Body of pancreas (tissue), 4 donors: ENCODE results near the gene MYO6. TPM values are rescaled to one million over a fixed set of nuclear protein-coding genes. Genes with fewer than 3 reads are reported as not detected.

Source experiments
- ATAC-seq: fragments of 150-250 bp; one replicate; pipeline ENCODE4 v1.9.1; 2016
- DNase-seq, 4 donors: peaks; one replicate each; pipeline ENCODE4 v3.0.0-alpha.2; 2019
- H3K27ac ChIP-seq, 4 donors: fragments of 200-600 bp; sonication (generic); 1 replicate in 3 of 4; 2 replicates in 1 of 4; pipeline versions ENCODE4 v1.5.1 to v1.6.1; 2016 to 2019; ENCODE audit warnings: mild to moderate bottlenecking in 1 of 4, mixed read lengths in 1 of 4, moderate library complexity in 1 of 4
- H3K27me3 ChIP-seq, 2 donors: fragments of 200-600 bp; sonication (generic); one replicate each; pipeline ENCODE4 v1.6.0; 2016; ENCODE audit warnings: mild to moderate bottlenecking in 1 of 2
- H3K36me3 ChIP-seq, 2 donors: fragments of 200-600 bp; sonication (generic); replicated peaks in 1 of 2; 2 replicates each; pipeline ENCODE4 v1.5.1; 2016; ENCODE audit warnings: low read depth in 2 of 2; ENCODE audit not compliant: insufficient read depth in 1 of 2
- H3K4me1 ChIP-seq: fragments of 200-600 bp; sonication (generic); one replicate; pipeline ENCODE4 v1.6.0; 2016
- H3K4me3 ChIP-seq, 2 donors: fragments of 200-600 bp; sonication (generic); 1 replicate in 1 of 2; 2 replicates in 1 of 2; pipeline ENCODE4 v1.5.1; 2016 to 2019
- H3K9me3 ChIP-seq, 3 donors: fragments of 200-600 bp; sonication (generic); 1 replicate in 2 of 3; 2 replicates in 1 of 3; pipeline ENCODE4 v1.5.1; 2016
- POLR2A ChIP-seq, 3 donors: fragments of 450-650 bp; IDR thresholded peaks; one replicate each; pipeline ENCODE4 v1.6.1; 2016; ENCODE audit warnings: antibody characterized with exemption in 3 of 3, mild to moderate bottlenecking in 2 of 3
- WGBS, 2 donors: methylation state at CpG; one replicate each; pipeline ENCODE4 v1.1.5; 2017; 5-methylcytosine and 5-hydroxymethylcytosine counted together
- intact Hi-C: fragments of 100-400 bp; cut with DNase I; formaldehyde crosslinking; loops from one replicate; pipeline ENCODE4 v1.15.1; 2023
- total RNA-seq, 2 donors: library from RNA; depleted of rRNA; stranded (reverse); fragments of >200 nt; gene quantifications; one replicate each; pipeline ENCODE4 v1.1.0, GENCODE V29; 2016
- TF ChIP-seq, protein P1 (sequence below), 7 experiments: fragments of 450-650 bp in 4 of 7; fragments of 200-600 bp in 3 of 7; sonication (generic) in 3 of 7; IDR thresholded peaks; one replicate each; pipeline ENCODE4 v1.5.1; 2016 to 2019; ENCODE audit warnings: antibody characterized with exemption in 7 of 7

The MYO6 gene
- total RNA-seq, 2 donors from 2014 or later, result 21.0 to 29.7 TPM

DNA sequence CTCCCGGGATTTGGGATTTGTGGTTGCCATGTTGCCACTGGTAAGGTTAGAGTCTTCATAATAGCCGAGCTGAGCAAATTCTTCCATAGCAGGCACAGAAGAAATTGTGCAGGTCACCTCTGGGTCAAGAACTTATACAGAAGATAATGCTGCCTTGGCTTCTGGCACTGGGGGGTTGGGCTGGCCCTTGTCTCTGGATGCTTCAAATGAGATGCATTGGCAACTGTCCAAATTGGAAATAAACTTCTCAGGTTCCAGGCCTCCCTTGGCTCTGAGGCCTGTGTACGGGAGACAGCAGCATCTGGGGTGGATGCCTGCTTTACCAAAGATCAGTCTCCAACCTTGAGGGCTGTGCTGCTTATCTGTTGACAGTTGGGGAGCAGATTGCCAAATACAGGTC, 26.2 kb downstream of the MYO6 start:
- WGBS, 2 donors, result 83 to 85% methylated on average over 3 of the region's 3 CpGs

DNA sequence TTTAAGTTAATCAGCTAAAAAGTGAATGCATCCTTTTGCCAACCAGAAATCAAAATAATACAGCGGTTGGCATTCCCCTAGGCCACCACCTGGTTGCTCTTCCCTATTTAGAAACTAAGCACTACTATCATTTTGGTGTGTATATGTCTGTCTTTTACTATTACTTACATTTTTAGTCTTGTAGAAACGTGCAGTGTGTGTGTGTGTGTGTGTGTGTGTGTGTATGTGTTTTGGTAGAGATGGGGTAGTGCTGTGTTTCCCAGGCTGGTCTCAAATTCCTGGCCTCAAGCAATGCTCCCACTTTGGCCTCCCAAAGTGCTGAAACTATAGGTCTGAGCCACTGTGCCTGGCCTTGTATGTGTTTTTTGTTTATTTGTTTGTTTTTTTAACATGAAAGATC, 27.4 kb downstream of the MYO6 start:
- Histone ChIP-seq H3K9me3 (no peaks in the 10 kb centered on the region), H3K4me3 (no peak overlapping the region), H3K27me3 (no peaks in the 10 kb centered on the region), H3K4me1 (peaks cover 6% of the 10 kb centered on the region), H3K27ac (no peak overlapping the region), H3K36me3 (no peaks in the 10 kb centered on the region)
- DNase-seq (no peak), ATAC-seq (no peak)
- TF ChIP-seq POLR2A (IDR thresholded peaks at IDR 0.05), result no peak
- TF ChIP-seq, protein P1, sequence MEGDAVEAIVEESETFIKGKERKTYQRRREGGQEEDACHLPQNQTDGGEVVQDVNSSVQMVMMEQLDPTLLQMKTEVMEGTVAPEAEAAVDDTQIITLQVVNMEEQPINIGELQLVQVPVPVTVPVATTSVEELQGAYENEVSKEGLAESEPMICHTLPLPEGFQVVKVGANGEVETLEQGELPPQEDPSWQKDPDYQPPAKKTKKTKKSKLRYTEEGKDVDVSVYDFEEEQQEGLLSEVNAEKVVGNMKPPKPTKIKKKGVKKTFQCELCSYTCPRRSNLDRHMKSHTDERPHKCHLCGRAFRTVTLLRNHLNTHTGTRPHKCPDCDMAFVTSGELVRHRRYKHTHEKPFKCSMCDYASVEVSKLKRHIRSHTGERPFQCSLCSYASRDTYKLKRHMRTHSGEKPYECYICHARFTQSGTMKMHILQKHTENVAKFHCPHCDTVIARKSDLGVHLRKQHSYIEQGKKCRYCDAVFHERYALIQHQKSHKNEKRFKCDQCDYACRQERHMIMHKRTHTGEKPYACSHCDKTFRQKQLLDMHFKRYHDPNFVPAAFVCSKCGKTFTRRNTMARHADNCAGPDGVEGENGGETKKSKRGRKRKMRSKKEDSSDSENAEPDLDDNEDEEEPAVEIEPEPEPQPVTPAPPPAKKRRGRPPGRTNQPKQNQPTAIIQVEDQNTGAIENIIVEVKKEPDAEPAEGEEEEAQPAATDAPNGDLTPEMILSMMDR (IDR thresholded peaks at IDR 0.05), result no peak
- intact Hi-C loops, result no loop called here
- 71 to 72% methylated on average over 2 of the region's 2 CpGs for WGBS, 2 donors

More for the DNA sequence above, 26.2 kb downstream of the MYO6 start:
- Histone ChIP-seq H3K9me3 (no peaks in the 10 kb centered on the region), H3K27ac (no peak overlapping the region), H3K4me3 (no peak overlapping the region), H3K36me3 (no peaks in the 10 kb centered on the region), H3K27me3 (no peaks in the 10 kb centered on the region), H3K4me1 (peaks cover 6% of the 10 kb centered on the region)
- intact Hi-C loops, result no loop called here
- TF ChIP-seq, protein P1 (IDR thresholded peaks at IDR 0.05), result no peak
- TF ChIP-seq POLR2A (IDR thresholded peaks at IDR 0.05), result no peak
- ATAC-seq, result no peak
- DNase-seq, result no peak

DNA sequence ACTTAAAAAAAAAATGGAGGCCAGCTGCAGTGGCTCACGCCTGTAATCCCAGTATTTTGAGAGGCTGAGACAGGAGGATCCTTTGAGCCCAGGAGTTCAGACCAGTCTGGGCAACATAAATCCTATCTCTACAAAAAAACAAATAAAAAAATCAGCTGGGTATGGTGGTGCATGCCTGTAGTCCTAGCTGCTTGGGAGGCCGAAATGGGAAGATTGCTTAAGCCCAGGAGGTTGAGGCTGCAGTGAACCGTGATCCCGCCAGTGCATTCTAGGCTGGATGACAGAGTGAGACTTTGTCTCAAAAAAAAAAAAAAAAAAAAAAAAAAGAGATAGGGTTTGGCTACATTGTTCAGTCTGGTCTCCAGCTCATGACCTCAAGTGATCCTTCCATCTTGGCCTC, 29.7 kb downstream of the MYO6 start:
- no peak overlapping the region for H3K27ac ChIP-seq
- intact Hi-C loops, result no loop called here
- WGBS, 2 donors, result 88 to 97% methylated on average over 4 of the region's 4 CpGs

DNA sequence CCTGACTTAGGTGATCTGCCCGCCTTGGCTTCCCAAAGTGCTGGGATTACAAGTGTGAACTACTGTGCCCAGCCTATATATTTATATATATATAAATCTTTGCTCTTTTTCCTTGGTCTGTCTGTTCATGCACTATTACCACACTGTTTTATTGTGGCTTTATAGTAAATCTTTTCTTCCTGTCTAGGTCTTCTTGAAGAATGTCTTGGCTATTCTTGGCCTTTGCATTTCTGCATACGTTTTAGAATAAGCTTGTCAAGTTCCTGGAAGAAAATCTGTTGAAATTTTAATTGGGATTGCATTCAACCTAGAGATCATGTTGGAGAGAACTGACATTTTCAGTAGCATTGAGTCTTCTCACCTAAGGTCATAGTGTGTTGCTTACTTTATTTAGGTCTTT, 37.1 kb downstream of the MYO6 start:
- Histone ChIP-seq H3K27ac (no peak overlapping the region), H3K36me3 (no peaks in the 10 kb centered on the region), H3K27me3 (no peaks in the 10 kb centered on the region), H3K9me3 (no peaks in the 10 kb centered on the region), H3K4me1 (no peaks in the 10 kb centered on the region), H3K4me3 (no peak overlapping the region)
- 90 to 91% methylated on average over 2 of the region's 2 CpGs for WGBS, 2 donors
- DNase-seq (no peak), ATAC-seq (no peak)
- TF ChIP-seq, protein P1 (IDR thresholded peaks at IDR 0.05), result no peak
- TF ChIP-seq POLR2A (IDR thresholded peaks at IDR 0.05), result no peak
- intact Hi-C loops, result no loop called here

More for the DNA sequence above, 29.7 kb downstream of the MYO6 start:
- no peak for DNase-seq
- Histone ChIP-seq H3K4me1 (peaks cover 6% of the 10 kb centered on the region), H3K27me3 (no peaks in the 10 kb centered on the region), H3K36me3 (no peaks in the 10 kb centered on the region), H3K9me3 (no peaks in the 10 kb centered on the region), H3K4me3 (no peak overlapping the region)
- no peak for ATAC-seq
- TF ChIP-seq, protein P1 (IDR thresholded peaks at IDR 0.05), result no peak
- TF ChIP-seq POLR2A (IDR thresholded peaks at IDR 0.05), result no peak

DNA sequence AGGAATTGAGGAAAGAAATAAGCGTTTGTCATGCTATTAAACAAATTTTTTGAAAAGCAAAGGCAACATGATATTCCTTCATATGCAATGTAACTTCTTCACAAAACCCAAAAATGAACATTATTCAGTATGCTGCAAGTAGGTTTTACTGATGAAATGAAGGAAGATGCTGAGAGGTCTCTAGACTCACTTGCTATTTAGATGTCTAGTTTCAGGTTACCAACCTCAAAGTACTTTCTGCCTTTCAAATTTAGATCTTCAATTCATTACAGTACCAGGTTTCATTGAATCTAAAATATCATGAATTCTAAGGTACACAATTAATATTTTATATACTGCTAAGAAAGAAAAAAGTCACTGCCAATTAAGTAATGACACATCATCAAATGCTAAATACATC, 39.9 kb downstream of the MYO6 start:
- Histone ChIP-seq H3K36me3 (no peaks in the 10 kb centered on the region), H3K27ac (no peak overlapping the region), H3K9me3 (no peaks in the 10 kb centered on the region), H3K27me3 (no peaks in the 10 kb centered on the region), H3K4me1 (no peaks in the 10 kb centered on the region), H3K4me3 (no peak overlapping the region)
- DNase-seq (no peak), ATAC-seq (no peak)
- 85 to 86% methylated on average over 1 of the region's 1 CpG for WGBS, 2 donors
- intact Hi-C loops, result no loop called here
- TF ChIP-seq, protein P1 (IDR thresholded peaks at IDR 0.05), result no peak
- no peak for TF ChIP-seq POLR2A (IDR thresholded peaks at IDR 0.05)
